ACC112 (cell line): ENCODE data around the gene GMEB2.

ENCODE experiments used
- H2AFZ ChIP-seq: fragments of 200-600 bp; sonication (generic); one replicate; pipeline ENCODE4 v1.6.0; 2017; ENCODE audit warnings: antibody characterized with exemption, low read length; ENCODE audit not compliant: unreplicated experiment
- H3K27ac ChIP-seq: fragments of 200-600 bp; sonication (generic); 2 replicates; pipeline ENCODE4 v1.5.1; 2014; ENCODE audit warnings: low read depth, mild to moderate bottlenecking, antibody characterized with exemption, low read length, moderate library complexity
- H3K27me3 ChIP-seq: fragments of 200-600 bp; sonication (generic); 2 replicates; pipeline ENCODE4 v1.6.1; 2014; ENCODE audit warnings: mild to moderate bottlenecking, antibody characterized with exemption, low read length, moderate library complexity, mixed read lengths; ENCODE audit not compliant: insufficient read depth
- H3K36me3 ChIP-seq: fragments of 200-600 bp; sonication (generic); 2 replicates; pipeline ENCODE4 v1.6.1; 2016; ENCODE audit warnings: mild to moderate bottlenecking, antibody characterized with exemption, low read length, moderate library complexity, mixed read lengths; ENCODE audit not compliant: insufficient read depth
- H3K4me1 ChIP-seq: fragments of 200-600 bp; sonication (generic); one replicate; pipeline ENCODE4 v1.6.1; 2016; ENCODE audit warnings: low read length, mixed read lengths; ENCODE audit not compliant: insufficient read depth, unreplicated experiment, control insufficient read depth
- H3K4me3 ChIP-seq: fragments of 200-600 bp; sonication (generic); 2 replicates; pipeline ENCODE4 v1.5.1; 2014; ENCODE audit warnings: mild to moderate bottlenecking, low read depth, low read length
- H3K79me2 ChIP-seq: fragments of 200-600 bp; sonication (generic); one replicate; pipeline ENCODE4 v1.6.0; 2016; ENCODE audit warnings: low read length; ENCODE audit not compliant: control insufficient read depth, unreplicated experiment, insufficient read depth

GMEB2 gene

DNA sequence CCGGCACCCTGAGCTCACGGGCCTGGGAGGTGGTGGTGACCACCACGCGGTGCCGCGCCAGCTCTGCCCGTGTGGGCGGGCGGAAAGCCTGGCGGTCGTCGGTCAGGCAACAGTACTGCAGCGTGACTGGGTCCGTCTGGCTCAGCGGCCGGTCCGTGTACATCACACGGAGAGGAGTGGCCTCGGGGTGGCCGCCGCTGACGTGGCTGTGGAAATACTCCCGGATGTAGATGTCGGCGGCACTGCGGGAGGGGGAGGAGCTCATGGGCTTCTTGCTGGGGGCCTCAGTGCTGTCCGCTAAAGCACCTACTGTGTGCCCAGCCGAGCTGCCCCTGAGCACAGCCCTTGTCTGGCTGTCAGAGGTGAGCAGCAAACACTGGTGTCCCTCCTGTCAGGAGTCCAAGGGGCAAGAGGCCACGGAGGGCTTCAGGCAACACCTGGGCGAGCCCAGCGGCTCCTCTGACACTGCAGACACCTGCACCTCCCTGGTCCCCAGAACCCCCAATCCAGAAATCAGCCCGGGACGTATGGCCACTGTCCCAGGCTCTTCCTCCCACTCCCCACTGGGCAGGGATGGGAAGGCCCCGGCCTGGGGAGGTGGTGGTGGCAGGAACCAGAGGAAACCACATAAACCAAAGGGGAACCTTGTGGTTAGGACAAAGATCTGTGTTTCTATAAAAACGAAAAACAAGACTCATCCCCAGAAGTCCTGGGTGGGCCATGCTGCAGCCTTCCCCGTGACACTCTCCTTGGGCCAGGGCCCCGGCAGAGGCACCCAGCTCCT is 59.3 kb downstream of the GMEB2 start:
- Histone ChIP-seq H3K27ac (no peak overlapping the region), H3K4me1 (peaks cover 2% of the 10 kb centered on the region), H3K36me3 (peaks cover 57% of the 10 kb centered on the region; the same call in 1 of the 2 replicates), H3K79me2 (peaks cover 21% of the 10 kb centered on the region), H3K4me3 (no peak overlapping the region), H2AFZ (no peak overlapping the region), H3K27me3 (no peaks in the 10 kb centered on the region)

DNA sequence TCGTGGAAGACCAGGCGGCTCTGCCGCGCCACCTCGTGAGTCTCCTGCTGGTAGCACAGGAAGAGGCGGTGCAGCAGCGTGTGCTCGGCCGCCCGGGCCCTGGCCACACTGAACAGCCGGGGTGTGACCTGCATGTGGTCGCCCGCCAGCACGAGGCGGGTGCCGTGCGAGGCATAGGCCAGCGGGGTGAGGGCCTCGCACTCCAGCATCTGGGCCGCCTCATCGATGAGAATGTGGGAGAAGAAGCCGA is 59.8 kb downstream of the GMEB2 start:
- Histone ChIP-seq H3K27ac (no peak overlapping the region), H3K27me3 (no peaks in the 10 kb centered on the region), H2AFZ (no peak overlapping the region), H3K4me1 (no peaks in the 10 kb centered on the region), H3K79me2 (peaks cover 16% of the 10 kb centered on the region), H3K36me3 (peaks cover 55% of the 10 kb centered on the region; the same call in 1 of the 2 replicates), H3K4me3 (no peak overlapping the region)

GRCh38 chr20:63566395-63567135 is 60.3 kb downstream of the GMEB2 start:
- H3K27ac ChIP-seq, result no peak overlapping the region
- no peak overlapping the region for H2AFZ ChIP-seq
- peaks cover 51% of the 10 kb centered on the region; the same call in 1 of the 2 replicates for H3K36me3 ChIP-seq
- no peaks in the 10 kb centered on the region for H3K4me1 ChIP-seq
- no peak overlapping the region for H3K4me3 ChIP-seq
- peaks cover 11% of the 10 kb centered on the region for H3K79me2 ChIP-seq
- no peaks in the 10 kb centered on the region for H3K27me3 ChIP-seq

DNA sequence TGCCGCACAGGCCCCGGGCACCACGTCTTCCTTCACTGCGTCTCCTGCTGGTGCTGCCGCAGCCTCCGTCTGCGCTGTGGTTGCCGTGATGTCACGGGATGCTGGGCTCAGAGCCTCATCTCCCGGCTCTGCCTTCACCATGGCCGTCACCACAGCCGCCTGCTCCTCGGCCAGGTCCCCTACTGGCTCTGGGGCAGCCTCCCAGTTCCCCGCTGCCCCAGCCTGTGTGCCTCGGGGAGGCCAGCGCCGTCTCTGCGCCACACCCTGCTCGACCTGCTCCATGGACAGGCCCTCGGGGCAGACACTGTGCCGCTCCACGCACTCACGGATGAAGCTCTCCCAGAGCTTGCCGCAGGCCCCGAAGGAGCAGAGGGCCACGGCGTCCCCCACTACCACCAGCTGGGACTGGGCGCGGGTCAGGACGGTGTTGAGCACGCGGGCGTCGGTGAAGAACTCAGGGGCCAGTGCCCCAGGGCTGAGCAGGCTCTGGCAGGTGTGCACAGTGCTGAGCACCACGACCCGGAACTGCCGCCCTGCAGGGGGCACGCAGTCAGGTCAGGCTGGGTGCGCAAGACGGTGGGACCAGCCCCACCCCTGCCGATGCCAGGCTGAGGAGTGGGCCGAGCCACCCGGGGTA is 61.1 kb downstream of the GMEB2 start:
- H3K79me2 ChIP-seq, result peaks cover 11% of the 10 kb centered on the region
- no peaks in the 10 kb centered on the region for H3K27me3 ChIP-seq
- no peak overlapping the region for H3K4me3 ChIP-seq
- H2AFZ ChIP-seq, result no peak overlapping the region
- no peaks in the 10 kb centered on the region for H3K4me1 ChIP-seq
- H3K36me3 ChIP-seq, result peaks cover 58% of the 10 kb centered on the region; the same call in 1 of the 2 replicates
- no peak overlapping the region for H3K27ac ChIP-seq

DNA sequence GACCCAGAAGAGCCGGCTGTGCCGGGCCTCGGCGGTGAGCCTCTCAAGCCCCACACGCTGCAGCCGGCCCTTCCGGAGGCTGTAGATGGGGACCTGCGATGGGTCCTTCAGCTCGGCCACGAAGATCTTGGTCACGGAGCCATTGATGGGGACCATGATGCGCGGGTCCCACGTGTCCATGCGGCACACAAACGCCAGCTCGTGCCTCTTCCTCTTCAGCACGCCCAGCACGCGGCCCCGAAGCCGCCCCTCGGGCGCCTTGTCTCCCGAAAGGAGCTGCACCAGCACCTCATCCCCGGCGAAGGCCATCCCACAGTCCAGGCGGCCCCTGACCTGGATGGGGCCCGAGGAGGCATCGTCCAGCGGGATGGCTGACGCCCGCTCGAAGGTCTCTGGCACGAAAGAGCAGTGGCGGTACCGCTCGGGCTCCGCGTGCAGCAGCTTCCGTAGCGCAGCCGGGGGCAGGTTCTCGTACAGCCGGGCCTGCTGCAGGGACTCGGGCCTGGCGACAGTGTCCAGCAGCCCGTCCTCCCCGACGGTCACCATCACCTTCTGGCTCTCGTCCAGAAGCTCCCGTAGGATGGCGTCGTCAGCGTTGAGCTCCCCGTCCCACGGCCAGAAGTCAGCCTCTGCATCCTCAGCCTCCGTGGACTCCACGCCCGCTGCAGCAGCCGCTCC is 61.7 kb downstream of the GMEB2 start:
- no peak overlapping the region for H3K4me3 ChIP-seq
- peaks cover 11% of the 10 kb centered on the region for H3K79me2 ChIP-seq
- H3K36me3 ChIP-seq, result peaks cover 64% of the 10 kb centered on the region; the same call in 1 of the 2 replicates
- no peak overlapping the region for H2AFZ ChIP-seq
- H3K4me1 ChIP-seq, result no peaks in the 10 kb centered on the region
- H3K27ac ChIP-seq, result no peak overlapping the region
- H3K27me3 ChIP-seq, result no peaks in the 10 kb centered on the region

DNA sequence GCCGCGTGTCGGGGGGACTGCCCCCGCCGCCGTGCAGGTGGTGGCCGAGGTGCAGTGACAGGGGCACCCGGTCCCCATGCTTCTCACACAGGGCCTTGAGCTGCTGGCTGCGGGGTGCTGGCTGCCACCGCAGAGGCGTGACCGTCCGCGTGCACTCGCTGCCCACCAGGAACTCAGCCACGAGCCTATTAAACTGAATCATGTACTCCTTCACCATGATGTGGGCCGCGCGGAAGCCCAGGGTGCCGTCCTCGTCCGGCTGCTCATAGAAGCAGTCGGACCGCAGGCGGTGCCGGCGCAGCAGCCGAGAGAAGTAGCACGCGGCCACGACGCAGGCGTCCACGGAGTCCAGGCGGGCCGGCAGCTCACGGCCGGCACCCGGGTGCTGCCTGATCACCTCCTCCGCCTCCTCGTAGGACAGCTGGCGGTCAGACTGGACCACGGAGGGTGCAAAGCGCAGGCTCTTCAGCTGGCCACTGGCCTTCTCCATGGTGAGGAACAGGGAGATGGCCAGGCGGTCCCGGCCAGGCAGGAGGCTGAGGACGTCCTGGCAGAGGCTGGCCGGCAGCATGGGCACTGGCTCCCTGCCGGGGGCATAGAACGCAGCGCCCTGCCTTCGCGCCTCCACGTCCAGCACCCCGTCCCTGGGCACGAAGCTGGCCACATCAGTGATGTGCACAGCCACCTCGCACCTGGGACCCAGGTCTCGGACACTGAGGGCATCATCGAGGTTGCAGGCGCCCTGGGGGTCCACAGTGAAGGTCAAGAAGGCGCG is 62.7 kb downstream of the GMEB2 start:
- H3K79me2 ChIP-seq, result peaks cover 11% of the 10 kb centered on the region
- no peak overlapping the region for H2AFZ ChIP-seq
- H3K4me3 ChIP-seq, result no peak overlapping the region
- H3K36me3 ChIP-seq, result peaks cover 69% of the 10 kb centered on the region
- H3K27ac ChIP-seq, result no peak overlapping the region
- no peaks in the 10 kb centered on the region for H3K4me1 ChIP-seq
- no peaks in the 10 kb centered on the region for H3K27me3 ChIP-seq

- H2AFZ ChIP-seq, result no peak overlapping the region
- no peaks in the 10 kb centered on the region for H3K27me3 ChIP-seq
- H3K79me2 ChIP-seq, result peaks cover 8% of the 10 kb centered on the region
- peaks cover 74% of the 10 kb centered on the region for H3K36me3 ChIP-seq
- no peaks in the 10 kb centered on the region for H3K4me1 ChIP-seq
- no peak overlapping the region for H3K4me3 ChIP-seq
- H3K27ac ChIP-seq, result no peak overlapping the region
These were observed 63.5 kb downstream of the GMEB2 start for GRCh38 chr20:63563225-63563935.

DNA sequence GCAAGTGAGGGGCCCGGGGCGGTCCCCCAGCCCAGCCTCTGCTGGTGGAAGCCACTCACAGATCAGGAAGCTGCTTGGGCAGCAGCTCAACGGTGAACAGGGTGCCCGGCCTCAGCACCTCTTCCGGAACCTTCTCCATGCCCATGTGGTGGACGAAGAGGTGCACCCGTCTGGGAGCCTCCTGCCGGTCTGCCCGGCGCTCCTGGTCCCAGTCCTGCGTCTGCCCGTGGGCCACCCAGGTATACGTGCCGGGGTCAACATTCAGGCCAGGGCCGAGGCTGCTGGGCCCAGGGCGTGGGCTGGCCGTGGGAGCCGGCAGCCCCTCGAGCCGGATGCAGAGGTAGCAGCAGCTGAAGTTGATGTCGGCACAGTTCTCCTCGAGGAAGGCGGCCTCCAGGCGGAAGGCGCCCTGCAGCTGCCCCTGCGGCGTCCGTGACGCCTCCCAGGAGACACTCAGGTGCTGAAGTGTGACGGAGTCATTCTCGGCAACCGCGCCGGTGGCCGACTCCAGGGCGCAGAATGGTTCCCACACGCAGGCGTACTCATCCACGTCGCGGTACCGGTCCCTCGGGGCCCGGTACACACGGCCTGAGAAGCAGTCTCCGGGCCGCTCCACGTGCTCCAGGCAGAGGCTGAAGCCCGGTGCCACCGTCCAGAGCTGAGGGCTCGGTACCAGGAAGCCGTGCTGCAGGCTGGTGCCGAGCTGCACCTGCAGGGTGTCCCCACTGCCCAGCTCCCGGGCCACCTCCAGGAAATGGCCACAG is 64.3 kb downstream of the GMEB2 start:
- Histone ChIP-seq H3K4me3 (no peak overlapping the region), H3K27ac (no peak overlapping the region), H3K79me2 (peaks cover 4% of the 10 kb centered on the region), H3K36me3 (peaks cover 70% of the 10 kb centered on the region), H3K4me1 (no peaks in the 10 kb centered on the region), H2AFZ (no peak overlapping the region), H3K27me3 (no peaks in the 10 kb centered on the region)

GRCh38 chr20:63561624-63562396 is 65.1 kb downstream of the GMEB2 start:
- Histone ChIP-seq H3K27me3 (no peaks in the 10 kb centered on the region), H3K79me2 (peaks cover 2% of the 10 kb centered on the region), H3K4me1 (no peaks in the 10 kb centered on the region), H3K36me3 (peaks cover 61% of the 10 kb centered on the region), H3K4me3 (no peak overlapping the region), H2AFZ (no peak overlapping the region), H3K27ac (no peak overlapping the region)
